ENCODE data around the gene GALNT12.
A peak's percentile ranks its signal among the peaks of the same experiment; 100 is the strongest.

GALNT12 gene

GRCh38 chr9:98786750-98787510 is 20.5 kb upstream of the GALNT12 start:
- H3K27me3 ChIP-seq (ENCODE audit: insufficient read depth, low read length) = no peaks in the 10 kb centered on the region
- H3K4me3 ChIP-seq (ENCODE audit: low read length) = no peak overlapping the region
- H3K36me3 ChIP-seq (ENCODE audit: insufficient read depth, low read depth, low read length) = peaks cover 46% of the 10 kb centered on the region
- H3K27ac ChIP-seq (ENCODE audit: low read length) = no peak overlapping the region
- H3K9ac ChIP-seq (ENCODE audit: low read depth, low read length) = no peak overlapping the region
- H3K9me3 ChIP-seq (ENCODE audit: insufficient read depth, low read depth, low read length) = no peaks in the 10 kb centered on the region
- peaks cover 8% of the 10 kb centered on the region; the same call in 1 of the 2 replicates for H3K4me1 ChIP-seq (ENCODE audit: insufficient read depth, low read length)

GRCh38 chr9:98787766-98788335 is 19.6 kb upstream of the GALNT12 start:
- Histone ChIP-seq H3K27ac (ENCODE audit: low read length) (no peak overlapping the region), H3K9ac (ENCODE audit: low read depth, low read length) (no peak overlapping the region), H3K36me3 (ENCODE audit: insufficient read depth, low read depth, low read length) (peaks cover 37% of the 10 kb centered on the region), H3K4me3 (ENCODE audit: low read length) (no peak overlapping the region), H3K4me1 (ENCODE audit: insufficient read depth, low read length) (peaks cover 15% of the 10 kb centered on the region; the same call in 1 of the 2 replicates), H3K9me3 (ENCODE audit: insufficient read depth, low read depth, low read length) (no peaks in the 10 kb centered on the region), H3K27me3 (ENCODE audit: insufficient read depth, low read length) (no peaks in the 10 kb centered on the region)

DNA sequence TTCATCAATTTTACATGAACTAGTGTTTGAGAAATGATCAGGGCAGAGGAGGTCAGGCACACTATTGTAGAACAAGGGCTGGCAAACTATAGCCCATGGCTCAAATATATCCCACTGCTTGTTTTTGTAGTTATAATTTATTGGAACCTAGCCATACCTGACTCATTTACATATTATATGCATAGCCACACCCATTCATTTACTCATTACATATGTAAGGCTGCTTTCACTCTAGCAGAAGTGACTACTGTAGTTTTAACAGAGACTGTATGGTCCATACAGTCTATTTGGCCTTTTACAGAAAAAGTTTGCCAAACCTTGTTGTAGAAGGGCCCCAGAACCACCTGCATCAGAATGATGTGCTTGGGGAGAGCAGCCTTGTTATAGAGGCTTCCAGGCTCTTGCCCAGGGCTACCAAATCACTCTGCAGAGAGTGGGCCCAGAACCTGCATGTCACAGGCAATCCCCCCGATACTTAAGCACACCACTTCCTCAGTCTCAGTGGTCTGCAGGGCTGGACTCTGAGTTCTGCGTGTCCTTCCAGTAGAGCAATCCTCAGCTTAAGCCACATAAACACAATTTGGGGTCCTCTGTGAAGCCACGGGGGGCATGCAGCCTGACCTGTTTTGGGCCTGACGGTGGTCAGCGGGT is 17.9 kb upstream of the GALNT12 start:
- Histone ChIP-seq H3K4me1 (ENCODE audit: insufficient read depth, low read length) (peaks cover 15% of the 10 kb centered on the region; the same call in 1 of the 2 replicates), H3K9me3 (ENCODE audit: insufficient read depth, low read depth, low read length) (no peaks in the 10 kb centered on the region), H3K9ac (ENCODE audit: low read depth, low read length) (no peak overlapping the region), H3K27me3 (ENCODE audit: insufficient read depth, low read length) (no peaks in the 10 kb centered on the region), H3K4me3 (ENCODE audit: low read length) (no peak overlapping the region), H3K36me3 (ENCODE audit: insufficient read depth, low read depth, low read length) (peaks cover 21% of the 10 kb centered on the region), H3K27ac (ENCODE audit: low read length) (no peak overlapping the region)

DNA sequence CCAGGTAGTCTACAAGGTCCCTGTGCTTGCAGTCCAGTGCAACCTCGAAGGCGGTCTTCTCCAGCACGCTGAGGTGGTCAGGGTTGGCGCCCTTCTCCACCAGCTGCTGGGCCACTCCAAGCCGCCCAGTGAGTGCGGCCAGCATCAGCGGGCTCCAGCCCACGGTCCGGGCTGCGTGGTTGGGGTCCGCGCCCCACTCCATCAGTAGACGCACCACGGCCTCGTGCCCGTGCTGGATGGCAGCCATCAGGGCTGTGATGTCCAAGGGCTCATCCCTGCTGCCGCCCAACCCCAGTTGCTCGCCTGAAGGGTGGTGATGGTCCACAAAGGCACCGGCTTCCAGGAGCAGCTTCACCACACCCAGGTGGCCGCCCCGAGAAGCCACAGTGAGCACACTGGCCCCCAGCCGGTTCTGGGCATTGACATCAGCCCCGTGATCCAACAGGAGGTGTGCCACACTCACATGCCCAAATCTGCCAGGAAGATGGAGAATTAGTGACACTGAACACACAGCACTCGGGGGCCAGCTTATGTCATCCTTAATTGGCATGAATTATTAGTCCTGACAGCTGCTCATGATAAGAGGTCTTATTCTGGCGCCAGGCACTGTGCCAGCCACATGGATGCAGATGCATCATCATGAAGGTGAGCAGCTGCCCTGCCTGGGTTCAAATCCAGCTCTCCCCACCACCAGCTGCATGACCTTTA is 17.2 kb upstream of the GALNT12 start:
- Histone ChIP-seq H3K27me3 (ENCODE audit: insufficient read depth, low read length) (no peaks in the 10 kb centered on the region), H3K9ac (ENCODE audit: low read depth, low read length) (no peak overlapping the region), H3K9me3 (ENCODE audit: insufficient read depth, low read depth, low read length) (no peaks in the 10 kb centered on the region), H3K27ac (ENCODE audit: low read length) (no peak overlapping the region), H3K4me3 (ENCODE audit: low read length) (no peak overlapping the region), H3K36me3 (ENCODE audit: insufficient read depth, low read depth, low read length) (peaks cover 21% of the 10 kb centered on the region), H3K4me1 (ENCODE audit: insufficient read depth, low read length) (peaks cover 15% of the 10 kb centered on the region; the same call in 1 of the 2 replicates)

- H3K9me3 ChIP-seq (ENCODE audit: insufficient read depth, low read depth, low read length) = no peaks in the 10 kb centered on the region
- no peaks in the 10 kb centered on the region for H3K27me3 ChIP-seq (ENCODE audit: insufficient read depth, low read length)
- no peak overlapping the region for H3K27ac ChIP-seq (ENCODE audit: low read length)
- peaks cover 21% of the 10 kb centered on the region for H3K36me3 ChIP-seq (ENCODE audit: insufficient read depth, low read depth, low read length)
- no peak overlapping the region for H3K9ac ChIP-seq (ENCODE audit: low read depth, low read length)
- peaks cover 15% of the 10 kb centered on the region; the same call in 1 of the 2 replicates for H3K4me1 ChIP-seq (ENCODE audit: insufficient read depth, low read length)
- H3K4me3 ChIP-seq (ENCODE audit: low read length) = no peak overlapping the region
Measured at GRCh38 chr9:98790842-98791607, 16.4 kb upstream of the GALNT12 start.

DNA sequence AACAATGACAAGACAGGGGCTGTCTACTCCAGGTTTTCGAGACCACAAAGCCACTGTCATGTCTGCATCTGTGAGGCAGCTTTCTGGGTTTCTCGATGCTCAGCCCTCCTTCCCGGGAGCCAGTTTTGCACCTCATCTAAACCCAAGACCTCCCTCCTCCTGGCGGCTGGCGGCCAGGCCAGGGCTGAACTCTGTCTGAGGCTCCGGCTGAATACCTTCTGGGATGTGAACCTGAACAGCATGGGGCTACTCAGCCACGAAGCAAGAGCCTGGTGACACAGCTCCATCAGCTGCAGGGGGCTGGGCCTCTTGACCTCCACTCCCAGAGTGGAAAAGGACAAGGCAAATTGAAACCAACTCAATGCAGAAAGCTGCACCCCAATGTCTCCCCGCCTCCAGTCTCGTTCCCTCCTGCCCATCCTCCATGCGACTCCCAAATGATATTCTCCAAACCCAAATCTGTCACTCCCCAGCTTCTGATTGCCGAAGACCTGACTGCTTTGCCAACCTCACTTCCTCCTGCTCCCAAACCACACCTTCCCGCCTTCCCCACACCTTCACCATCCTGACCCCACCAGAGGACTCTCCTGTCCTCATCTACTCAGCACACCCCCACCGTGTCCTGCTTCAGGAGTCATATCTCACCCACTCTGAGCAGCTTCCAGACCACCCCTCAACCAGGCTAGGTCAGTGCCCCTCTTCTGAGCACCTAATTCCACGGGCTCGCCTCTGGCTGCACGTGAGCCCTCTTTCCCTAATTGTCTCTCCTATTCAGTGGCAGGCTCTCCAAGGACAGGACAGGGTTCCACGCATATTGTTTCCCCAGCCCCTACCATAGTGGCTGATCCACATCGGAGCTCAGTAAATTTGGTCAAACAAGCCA is 15.6 kb upstream of the GALNT12 start:
- Histone ChIP-seq H3K9ac (ENCODE audit: low read depth, low read length) (peak overlapping the region; percentile 31; the same call in 1 of the 2 replicates), H3K9me3 (ENCODE audit: insufficient read depth, low read depth, low read length) (no peaks in the 10 kb centered on the region), H3K27me3 (ENCODE audit: insufficient read depth, low read length) (peaks cover under 1% of the 10 kb centered on the region; the same call in 1 of the 2 replicates), H3K4me3 (ENCODE audit: low read length) (no peak overlapping the region), H3K27ac (ENCODE audit: low read length) (peak overlapping the region; percentile 1), H3K36me3 (ENCODE audit: insufficient read depth, low read depth, low read length) (peaks cover 21% of the 10 kb centered on the region), H3K4me1 (ENCODE audit: insufficient read depth, low read length) (peaks cover 15% of the 10 kb centered on the region; the same call in 1 of the 2 replicates)

DNA sequence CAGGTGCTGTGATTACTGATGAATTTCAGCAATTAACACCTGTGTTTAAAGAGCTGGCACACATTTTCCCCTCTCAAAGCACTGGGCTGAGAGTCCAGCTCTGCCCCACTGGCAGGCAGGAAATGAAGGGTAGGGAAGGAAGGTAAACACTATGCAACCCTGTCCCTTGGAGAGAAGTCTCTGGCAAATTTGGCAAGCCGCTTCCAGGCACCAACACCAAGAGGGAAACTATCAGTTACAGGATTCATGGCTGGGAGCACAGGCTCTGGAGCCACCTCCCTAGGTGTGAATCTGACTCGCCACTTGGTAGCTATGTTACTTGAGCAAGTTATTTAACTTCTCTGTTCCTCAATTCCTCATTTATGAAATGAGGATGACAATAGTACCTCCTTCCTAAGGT is 14.4 kb upstream of the GALNT12 start:
- Histone ChIP-seq H3K36me3 (ENCODE audit: insufficient read depth, low read depth, low read length) (peaks cover 20% of the 10 kb centered on the region), H3K4me3 (ENCODE audit: low read length) (no peak overlapping the region), H3K27me3 (ENCODE audit: insufficient read depth, low read length) (peaks cover 10% of the 10 kb centered on the region), H3K27ac (ENCODE audit: low read length) (no peak overlapping the region), H3K9me3 (ENCODE audit: insufficient read depth, low read depth, low read length) (no peaks in the 10 kb centered on the region), H3K4me1 (ENCODE audit: insufficient read depth, low read length) (peaks cover 15% of the 10 kb centered on the region; the same call in 1 of the 2 replicates), H3K9ac (ENCODE audit: low read depth, low read length) (no peak overlapping the region)

DNA sequence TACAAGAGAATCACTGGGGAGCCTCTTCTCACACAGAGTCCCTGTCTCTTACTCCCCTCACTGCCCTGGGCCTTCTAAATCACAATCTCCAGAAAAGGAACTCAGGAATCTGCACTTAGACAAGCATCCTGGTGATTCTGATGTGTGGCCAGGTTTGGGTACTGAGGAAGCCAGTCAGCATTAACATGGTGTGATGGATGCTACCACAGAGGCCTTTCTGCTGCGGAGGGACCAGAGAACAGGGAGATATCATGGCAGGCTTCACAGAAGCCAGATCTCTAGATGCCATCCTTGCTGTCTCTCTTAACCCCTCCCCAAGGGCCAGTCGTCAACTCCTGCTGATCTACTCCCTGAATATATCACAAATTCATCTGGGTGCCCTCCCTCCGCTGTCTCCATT is 12.7 kb upstream of the GALNT12 start:
- Histone ChIP-seq H3K27ac (ENCODE audit: low read length) (no peak overlapping the region), H3K27me3 (ENCODE audit: insufficient read depth, low read length) (peaks cover 10% of the 10 kb centered on the region), H3K9me3 (ENCODE audit: insufficient read depth, low read depth, low read length) (no peaks in the 10 kb centered on the region), H3K4me3 (ENCODE audit: low read length) (peak overlapping the region; percentile 88), H3K4me1 (ENCODE audit: insufficient read depth, low read length) (peaks cover 17% of the 10 kb centered on the region; the same call in 1 of the 2 replicates), H3K36me3 (ENCODE audit: insufficient read depth, low read depth, low read length) (peaks cover 3% of the 10 kb centered on the region; the same call in 1 of the 2 replicates), H3K9ac (ENCODE audit: low read depth, low read length) (no peak overlapping the region)

DNA sequence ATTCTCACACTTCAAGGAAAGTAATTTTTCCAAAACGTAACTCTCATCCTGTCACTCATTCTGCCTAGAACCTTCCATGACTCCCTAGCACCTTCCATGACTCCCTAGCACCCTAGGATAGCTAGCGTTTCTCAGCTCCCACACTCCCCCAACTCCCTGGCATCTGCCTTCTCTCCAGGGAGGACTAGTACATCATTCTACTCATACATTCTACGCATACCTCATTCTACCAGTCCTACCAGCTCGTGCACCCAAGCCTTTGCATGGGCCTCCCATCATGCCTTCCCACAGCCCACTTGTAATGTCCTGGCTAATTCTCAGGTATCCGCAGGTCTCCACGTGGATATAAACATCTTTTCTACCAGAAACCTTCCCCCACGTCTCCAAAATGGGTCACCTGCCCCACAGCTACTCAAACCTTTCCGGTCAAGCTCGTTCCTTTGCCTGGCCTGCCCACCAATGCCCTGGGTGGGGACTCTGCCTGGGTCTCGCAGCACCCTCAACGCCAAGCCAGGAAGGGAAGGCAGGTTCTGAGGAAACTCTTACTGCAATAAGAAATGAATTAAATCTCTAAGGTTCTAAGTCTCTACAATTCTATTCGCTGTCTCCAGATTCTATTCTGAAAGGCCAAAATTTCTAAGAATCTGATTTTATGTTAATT is 12.0 kb upstream of the GALNT12 start:
- H3K9me3 ChIP-seq (ENCODE audit: insufficient read depth, low read depth, low read length) = no peaks in the 10 kb centered on the region
- H3K9ac ChIP-seq (ENCODE audit: low read depth, low read length) = peak overlapping the region; percentile 49; the same call in 1 of the 2 replicates
- no peaks in the 10 kb centered on the region for H3K36me3 ChIP-seq (ENCODE audit: insufficient read depth, low read depth, low read length)
- H3K4me1 ChIP-seq (ENCODE audit: insufficient read depth, low read length) = peaks cover 20% of the 10 kb centered on the region; the same call in 1 of the 2 replicates
- H3K4me3 ChIP-seq (ENCODE audit: low read length) = peak overlapping the region; percentile 88
- H3K27ac ChIP-seq (ENCODE audit: low read length) = no peak overlapping the region
- peaks cover 10% of the 10 kb centered on the region for H3K27me3 ChIP-seq (ENCODE audit: insufficient read depth, low read length)

GRCh38 chr9:98795970-98796363 is 11.5 kb upstream of the GALNT12 start:
- Histone ChIP-seq H3K9ac (ENCODE audit: low read depth, low read length) (peak overlapping the region; percentile 49; the same call in 1 of the 2 replicates), H3K9me3 (ENCODE audit: insufficient read depth, low read depth, low read length) (no peaks in the 10 kb centered on the region), H3K4me1 (ENCODE audit: insufficient read depth, low read length) (peaks cover 18% of the 10 kb centered on the region; the same call in 1 of the 2 replicates), H3K27me3 (ENCODE audit: insufficient read depth, low read length) (peaks cover 10% of the 10 kb centered on the region), H3K36me3 (ENCODE audit: insufficient read depth, low read depth, low read length) (no peaks in the 10 kb centered on the region), H3K4me3 (ENCODE audit: low read length) (peak overlapping the region; percentile 88), H3K27ac (ENCODE audit: low read length) (no peak overlapping the region)
